Stomach (tissue), 4 donors: ENCODE measurements around the gene CD46.

Source experiments
- EP300 ChIP-seq: sonication (generic); formaldehyde crosslinking; IDR thresholded peaks from one replicate; pipeline ENCODE4 v1.6.1; 2017; ENCODE audit warnings: antibody characterized with exemption
- POLR2AphosphoS5 ChIP-seq, 3 donors: sonication (generic); formaldehyde crosslinking; IDR thresholded peaks; one replicate each; pipeline ENCODE4 v1.6.1; 2016; ENCODE audit warnings: antibody characterized with exemption in 3 of 3
- TF ChIP-seq, protein P1 (sequence below), 7 experiments: fragments of 450-650 bp in 4 of 7; fragments of 200-600 bp in 3 of 7; sonication (generic) in 3 of 7; IDR thresholded peaks; one replicate each; pipeline ENCODE4 v1.5.1; 2016 to 2019; ENCODE audit warnings: antibody characterized with exemption in 7 of 7, control low read depth in 2 of 7, mild to moderate bottlenecking in 1 of 7

DNA sequence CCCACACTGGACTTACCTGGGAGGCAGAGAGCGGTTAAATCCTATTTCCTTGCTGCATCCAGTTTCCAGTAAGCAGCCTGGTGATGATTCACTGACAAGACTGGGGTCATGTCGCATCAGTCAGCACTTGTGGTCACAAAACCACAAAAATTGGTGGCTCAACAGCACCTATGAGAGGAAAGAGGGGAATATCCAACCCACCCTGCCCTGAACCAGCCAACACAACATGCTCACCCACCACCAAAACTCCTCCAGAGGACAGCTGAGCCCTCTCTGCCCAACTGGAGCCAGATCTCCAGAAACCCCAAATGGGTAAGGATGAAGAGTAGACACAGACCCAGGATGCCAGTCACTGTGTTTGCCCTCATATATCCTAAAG lies 64.0 kb downstream of the CD46 start:
- TF ChIP-seq, protein P1, sequence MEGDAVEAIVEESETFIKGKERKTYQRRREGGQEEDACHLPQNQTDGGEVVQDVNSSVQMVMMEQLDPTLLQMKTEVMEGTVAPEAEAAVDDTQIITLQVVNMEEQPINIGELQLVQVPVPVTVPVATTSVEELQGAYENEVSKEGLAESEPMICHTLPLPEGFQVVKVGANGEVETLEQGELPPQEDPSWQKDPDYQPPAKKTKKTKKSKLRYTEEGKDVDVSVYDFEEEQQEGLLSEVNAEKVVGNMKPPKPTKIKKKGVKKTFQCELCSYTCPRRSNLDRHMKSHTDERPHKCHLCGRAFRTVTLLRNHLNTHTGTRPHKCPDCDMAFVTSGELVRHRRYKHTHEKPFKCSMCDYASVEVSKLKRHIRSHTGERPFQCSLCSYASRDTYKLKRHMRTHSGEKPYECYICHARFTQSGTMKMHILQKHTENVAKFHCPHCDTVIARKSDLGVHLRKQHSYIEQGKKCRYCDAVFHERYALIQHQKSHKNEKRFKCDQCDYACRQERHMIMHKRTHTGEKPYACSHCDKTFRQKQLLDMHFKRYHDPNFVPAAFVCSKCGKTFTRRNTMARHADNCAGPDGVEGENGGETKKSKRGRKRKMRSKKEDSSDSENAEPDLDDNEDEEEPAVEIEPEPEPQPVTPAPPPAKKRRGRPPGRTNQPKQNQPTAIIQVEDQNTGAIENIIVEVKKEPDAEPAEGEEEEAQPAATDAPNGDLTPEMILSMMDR (IDR thresholded peaks at IDR 0.05), result no peak
- TF ChIP-seq EP300, result no peak
- no peak for TF ChIP-seq POLR2AphosphoS5 (IDR thresholded peaks at IDR 0.05)
